ENCODE measurements around the gene RYR1. TPM values are rescaled to one million over a fixed set of nuclear protein-coding genes. Genes with fewer than 3 reads are reported as not detected.
A peak's percentile ranks its signal among the peaks of the same experiment; 100 is the strongest.
"Not testable (repeated sequence)": the region's sequence is repeated elsewhere in the genome, so short reads cannot be mapped to it uniquely, and the experiment has no call there.

RYR1 gene
- total RNA-seq, 2 experiments from 2014 or later = 0.19 to 0.28 TPM

GRCh38 chr19:38545596-38545995 lies 112.1 kb downstream of the RYR1 start:
- Mint-ChIP-seq H3K27ac (no peak overlapping the region), H3K4me1 (peaks cover 8% of the 10 kb centered on the region), H3K27me3 (peaks cover 4% of the 10 kb centered on the region), H3K36me3 (no peaks in the 10 kb centered on the region), H3K9me3 (peaks cover 2% of the 10 kb centered on the region), H3K4me3 (no peak overlapping the region)
- no peak for DNase-seq

- H3K4me3 Mint-ChIP-seq = no peak overlapping the region
- no peaks in the 10 kb centered on the region for H3K36me3 Mint-ChIP-seq
- no peak overlapping the region for H3K27ac Mint-ChIP-seq
- DNase-seq = no peak
- peaks cover 4% of the 10 kb centered on the region for H3K27me3 Mint-ChIP-seq
- peaks cover 15% of the 10 kb centered on the region for H3K4me1 Mint-ChIP-seq
- H3K9me3 Mint-ChIP-seq = no peaks in the 10 kb centered on the region
Observed at GRCh38 chr19:38547421-38547820, 113.9 kb downstream of the RYR1 start.

DNA sequence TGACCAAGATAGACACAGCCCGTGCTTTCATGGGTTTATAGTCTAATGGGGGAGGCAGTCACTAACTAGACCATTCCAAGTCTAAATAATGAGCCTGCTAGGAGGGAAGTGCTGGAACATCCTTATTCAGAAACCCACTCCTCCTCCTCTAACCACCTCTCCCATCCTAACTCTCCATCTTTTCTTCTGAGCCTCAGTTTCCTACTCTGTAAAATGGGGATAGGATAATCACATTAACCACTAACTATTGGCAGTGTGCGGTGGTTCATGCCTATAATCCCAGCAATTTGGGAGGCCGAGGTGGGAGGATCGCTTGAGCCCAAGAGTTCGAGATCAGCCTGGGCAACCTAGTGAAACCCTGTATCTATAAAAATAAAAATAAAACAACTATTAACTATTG lies 115.6 kb downstream of the RYR1 start:
- Mint-ChIP-seq H3K27me3 (peaks cover 3% of the 10 kb centered on the region), H3K4me3 (no peak overlapping the region), H3K27ac (no peak overlapping the region), H3K4me1 (peaks cover 16% of the 10 kb centered on the region), H3K9me3 (no peaks in the 10 kb centered on the region), H3K36me3 (no peaks in the 10 kb centered on the region)
- DNase-seq = no peak

GRCh38 chr19:38549942-38550341 lies 116.5 kb downstream of the RYR1 start:
- H3K9me3 Mint-ChIP-seq = no peaks in the 10 kb centered on the region
- H3K4me3 Mint-ChIP-seq = no peak overlapping the region
- no peak for DNase-seq
- H3K27ac Mint-ChIP-seq = no peak overlapping the region
- peaks cover 12% of the 10 kb centered on the region for H3K4me1 Mint-ChIP-seq
- no peaks in the 10 kb centered on the region for H3K36me3 Mint-ChIP-seq
- peaks cover 6% of the 10 kb centered on the region for H3K27me3 Mint-ChIP-seq

GRCh38 chr19:38550376-38550775 lies 116.9 kb downstream of the RYR1 start:
- H3K27me3 Mint-ChIP-seq = peaks cover 10% of the 10 kb centered on the region
- no peak overlapping the region for H3K27ac Mint-ChIP-seq
- no peak overlapping the region for H3K4me3 Mint-ChIP-seq
- H3K4me1 Mint-ChIP-seq = peaks cover 13% of the 10 kb centered on the region
- no peaks in the 10 kb centered on the region for H3K36me3 Mint-ChIP-seq
- DNase-seq = no peak
- no peaks in the 10 kb centered on the region for H3K9me3 Mint-ChIP-seq

GRCh38 chr19:38551450-38551813 lies 117.9 kb downstream of the RYR1 start:
- H3K9me3 Mint-ChIP-seq = no peaks in the 10 kb centered on the region
- H3K27ac Mint-ChIP-seq = no peak overlapping the region
- H3K4me1 Mint-ChIP-seq = peaks cover 13% of the 10 kb centered on the region
- no peaks in the 10 kb centered on the region for H3K36me3 Mint-ChIP-seq
- H3K27me3 Mint-ChIP-seq = peaks cover 14% of the 10 kb centered on the region
- no peak overlapping the region for H3K4me3 Mint-ChIP-seq
- peak; percentile 61 for DNase-seq

GRCh38 chr19:38553239-38553638 lies 119.7 kb downstream of the RYR1 start:
- H3K9me3 Mint-ChIP-seq, H3K27ac Mint-ChIP-seq, H3K36me3 Mint-ChIP-seq, H3K4me3 Mint-ChIP-seq, DNase-seq: not testable (repeated sequence)
- H3K4me1 Mint-ChIP-seq = peaks cover 17% of the 10 kb centered on the region
- H3K27me3 Mint-ChIP-seq = peaks cover 15% of the 10 kb centered on the region

GRCh38 chr19:38554676-38555141 lies 121.2 kb downstream of the RYR1 start:
- H3K27ac Mint-ChIP-seq = no peak overlapping the region
- peaks cover 17% of the 10 kb centered on the region for H3K4me1 Mint-ChIP-seq
- no peaks in the 10 kb centered on the region for H3K9me3 Mint-ChIP-seq
- peaks cover 17% of the 10 kb centered on the region for H3K27me3 Mint-ChIP-seq
- DNase-seq = no peak
- H3K36me3 Mint-ChIP-seq = no peaks in the 10 kb centered on the region
- H3K4me3 Mint-ChIP-seq = no peak overlapping the region

DNA sequence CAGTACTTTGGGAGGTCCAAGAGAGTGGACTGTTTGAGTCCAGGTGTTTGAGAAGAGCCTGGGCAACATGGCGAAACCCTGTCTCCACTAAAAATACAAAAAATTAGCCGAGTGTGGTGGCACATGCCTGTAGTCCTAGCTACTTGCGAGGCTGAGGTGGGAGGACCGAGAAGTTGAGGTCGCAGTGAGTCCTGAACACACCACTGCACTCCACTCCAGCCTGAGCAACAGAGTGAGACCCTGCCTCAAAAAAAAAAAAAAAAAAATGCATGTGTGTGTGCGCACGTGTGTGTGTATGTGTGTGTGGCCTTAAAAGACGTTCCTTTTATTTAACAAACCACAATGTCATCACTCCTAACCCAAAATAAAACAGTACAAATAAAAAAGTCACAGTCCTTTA lies 121.7 kb downstream of the RYR1 start:
- H3K4me3 Mint-ChIP-seq = no peak overlapping the region
- H3K36me3 Mint-ChIP-seq = no peaks in the 10 kb centered on the region
- H3K9me3 Mint-ChIP-seq = no peaks in the 10 kb centered on the region
- no peak for DNase-seq
- H3K4me1 Mint-ChIP-seq = peaks cover 17% of the 10 kb centered on the region
- no peak overlapping the region for H3K27ac Mint-ChIP-seq
- peaks cover 17% of the 10 kb centered on the region for H3K27me3 Mint-ChIP-seq

GRCh38 chr19:38556521-38557174 lies 123.2 kb downstream of the RYR1 start:
- Mint-ChIP-seq H3K4me1 (peaks cover 12% of the 10 kb centered on the region), H3K27ac (no peak overlapping the region)

DNA sequence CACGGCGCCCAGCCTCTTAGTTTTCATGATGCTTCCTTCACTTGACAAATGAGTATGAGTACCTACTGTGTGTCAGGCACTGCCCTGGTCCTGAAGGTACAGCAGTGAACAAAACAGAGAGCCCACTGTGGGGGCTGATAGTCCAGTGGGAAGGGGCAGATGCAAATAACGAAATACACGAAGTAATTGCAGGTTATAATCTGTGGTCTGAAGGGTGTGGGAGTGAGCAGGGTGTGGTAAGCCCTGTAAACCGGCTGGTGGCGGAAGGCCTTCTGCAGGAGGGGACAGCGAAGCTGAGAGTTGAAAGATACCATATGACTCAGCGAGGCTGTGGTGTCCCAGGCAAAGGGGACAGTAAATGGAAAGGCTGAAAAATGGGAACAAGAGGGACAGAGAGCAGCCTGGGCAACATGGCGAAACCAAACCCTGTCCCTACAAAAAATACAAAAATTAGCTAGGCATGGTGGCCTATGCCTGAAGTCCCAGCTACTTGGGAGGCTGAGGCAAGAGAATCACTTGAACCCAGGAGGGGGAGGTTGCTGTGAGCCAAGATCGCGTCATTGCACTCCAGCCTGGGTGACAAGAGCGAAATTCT lies 123.8 kb downstream of the RYR1 start:
- DNase-seq = no peak
- H3K9me3 Mint-ChIP-seq = no peaks in the 10 kb centered on the region
- H3K27ac Mint-ChIP-seq = no peak overlapping the region
- peaks cover 17% of the 10 kb centered on the region for H3K27me3 Mint-ChIP-seq
- H3K4me3 Mint-ChIP-seq = no peak overlapping the region
- H3K4me1 Mint-ChIP-seq = peaks cover 11% of the 10 kb centered on the region
- H3K36me3 Mint-ChIP-seq = no peaks in the 10 kb centered on the region

More at GRCh38 chr19:38556521-38557174, 123.2 kb downstream of the RYR1 start:
- Mint-ChIP-seq H3K27me3 (peaks cover 17% of the 10 kb centered on the region), H3K4me3 (no peak overlapping the region), H3K9me3 (no peaks in the 10 kb centered on the region), H3K36me3 (no peaks in the 10 kb centered on the region)
- DNase-seq = no peak

DNA sequence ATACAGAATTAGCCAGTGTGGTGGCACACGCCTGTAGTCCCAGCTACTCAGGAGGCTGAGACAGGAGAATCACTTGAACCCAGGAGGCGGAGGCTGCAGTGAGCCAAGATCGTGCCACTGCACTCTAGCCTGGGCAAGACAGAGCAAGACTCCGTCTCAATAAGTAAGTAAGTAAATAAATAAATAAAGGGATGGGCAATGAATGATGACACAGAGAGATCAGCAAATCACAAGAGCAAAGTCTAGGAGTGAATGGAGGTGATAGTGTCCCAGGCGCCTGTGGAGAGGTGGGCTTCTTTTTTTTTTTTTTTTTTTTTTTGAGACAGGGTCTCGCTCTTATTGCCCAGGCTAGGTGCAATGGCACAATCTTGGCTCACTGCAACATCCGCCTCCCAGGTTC lies 125.4 kb downstream of the RYR1 start:
- not testable (repeated sequence) for H3K9me3 Mint-ChIP-seq, H3K27ac Mint-ChIP-seq, DNase-seq, H3K4me3 Mint-ChIP-seq, H3K36me3 Mint-ChIP-seq, H3K4me1 Mint-ChIP-seq
- H3K27me3 Mint-ChIP-seq = peaks cover 30% of the 10 kb centered on the region

GRCh38 chr19:38559428-38560401 lies 126.2 kb downstream of the RYR1 start:
- Mint-ChIP-seq H3K27me3 (peaks cover 37% of the 10 kb centered on the region), H3K9me3 (no peaks in the 10 kb centered on the region), H3K4me1 (peaks cover 8% of the 10 kb centered on the region), H3K27ac (no peak overlapping the region), H3K36me3 (no peaks in the 10 kb centered on the region), H3K4me3 (no peak overlapping the region)
- DNase-seq = no peak

DNA sequence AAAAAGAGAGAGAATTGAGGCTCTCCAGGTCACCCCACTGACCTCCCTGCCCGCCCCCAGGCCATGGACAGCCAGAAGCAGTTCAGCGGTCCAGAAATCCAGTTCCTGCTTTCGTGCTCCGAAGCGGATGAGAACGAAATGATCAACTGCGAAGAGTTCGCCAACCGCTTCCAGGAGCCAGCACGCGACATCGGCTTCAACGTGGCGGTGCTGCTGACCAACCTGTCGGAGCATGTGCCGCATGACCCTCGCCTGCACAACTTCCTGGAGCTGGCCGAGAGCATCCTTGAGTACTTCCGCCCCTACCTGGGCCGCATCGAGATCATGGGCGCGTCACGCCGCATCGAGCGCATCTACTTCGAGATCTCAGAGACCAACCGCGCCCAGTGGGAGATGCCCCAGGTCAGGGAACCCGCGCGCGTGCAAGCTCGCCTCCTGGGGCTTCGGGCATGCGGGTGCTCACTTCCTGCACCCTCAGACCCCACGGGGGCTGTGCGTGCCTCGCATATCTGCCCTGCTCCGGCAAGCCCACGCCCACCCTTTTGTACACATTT lies 127.6 kb downstream of the RYR1 start:
- DNase-seq = no peak
- H3K27ac Mint-ChIP-seq = no peak overlapping the region
- H3K36me3 Mint-ChIP-seq = no peaks in the 10 kb centered on the region
- no peak overlapping the region for H3K4me3 Mint-ChIP-seq
- peaks cover 35% of the 10 kb centered on the region for H3K27me3 Mint-ChIP-seq
- H3K4me1 Mint-ChIP-seq = peaks cover 10% of the 10 kb centered on the region
- H3K9me3 Mint-ChIP-seq = no peaks in the 10 kb centered on the region

GRCh38 chr19:38561658-38562057 lies 128.2 kb downstream of the RYR1 start:
- no peak overlapping the region for H3K4me3 Mint-ChIP-seq
- H3K27me3 Mint-ChIP-seq = peaks cover 37% of the 10 kb centered on the region
- H3K36me3 Mint-ChIP-seq = no peaks in the 10 kb centered on the region
- H3K27ac Mint-ChIP-seq = no peak overlapping the region
- no peak for DNase-seq
- no peaks in the 10 kb centered on the region for H3K9me3 Mint-ChIP-seq
- H3K4me1 Mint-ChIP-seq = peaks cover 10% of the 10 kb centered on the region
